ENCODE measurements around the gene TBC1D14. TPM values are rescaled to one million over a fixed set of nuclear protein-coding genes. Genes with fewer than 3 reads are reported as not detected.

The TBC1D14 gene
- total RNA-seq, 6 experiments from 2014 or later = 14.1 to 34.8 (median 30.6) TPM

DNA sequence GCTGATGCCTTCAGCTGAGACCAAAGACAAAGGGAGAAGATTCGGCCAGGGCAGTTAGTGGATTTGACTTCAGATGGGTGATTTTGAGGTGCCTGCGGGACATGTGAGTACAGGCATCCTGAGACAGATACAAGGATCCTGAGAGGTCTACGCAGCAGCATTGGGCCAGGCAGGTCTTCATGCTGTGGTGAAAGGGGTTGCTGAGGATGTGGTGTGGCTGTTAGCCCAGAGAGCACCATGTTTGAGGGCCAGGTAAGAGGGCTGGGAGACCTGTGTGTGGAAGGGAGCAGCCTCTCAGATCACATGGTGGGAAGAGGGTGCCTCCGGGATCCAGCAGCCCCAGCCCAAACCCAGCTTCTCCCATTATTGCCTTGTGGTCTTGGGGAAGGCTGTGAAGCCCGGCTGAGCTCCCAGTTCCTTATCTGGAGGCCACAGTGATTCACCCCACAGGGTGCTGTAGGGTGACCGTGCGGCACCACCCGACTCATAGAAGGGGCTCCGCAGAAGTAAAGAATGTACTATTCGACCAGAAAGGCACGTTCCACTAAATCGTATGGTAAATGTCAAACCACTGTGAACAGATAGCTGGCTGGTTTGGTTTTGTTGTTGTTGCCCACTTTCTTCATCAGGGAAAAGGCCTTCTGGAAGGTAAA lies 105.9 kb downstream of the TBC1D14 start:
- 89% methylated on average over 3 of the region's 12 CpGs for WGBS (ENCODE audit: insufficient coverage, low coverage, low lambda C conversion rate, missing lambda C conversion rate)
- H3K4me3 ChIP-seq = peak overlapping the region in 1 of 3 donors; percentile 28
- peak in 1 of 4 donors; percentile 1 for ATAC-seq
- no peaks in the 10 kb centered on the region for H3K27me3 ChIP-seq
- intact Hi-C loops (cut with DNase I) = no loop called here
- no peak for DNase-seq
- peak overlapping the region in 2 of 3 donors; percentile 54 to 67 for H3K27ac ChIP-seq
- peaks cover 0 to 32% (median 12%) of the 10 kb centered on the region in 4 donors for H3K4me1 ChIP-seq
- no peaks in the 10 kb centered on the region for H3K9me3 ChIP-seq
- TF ChIP-seq POLR2A (IDR thresholded peaks at IDR 0.05) = no peak
- TF ChIP-seq, protein P1, sequence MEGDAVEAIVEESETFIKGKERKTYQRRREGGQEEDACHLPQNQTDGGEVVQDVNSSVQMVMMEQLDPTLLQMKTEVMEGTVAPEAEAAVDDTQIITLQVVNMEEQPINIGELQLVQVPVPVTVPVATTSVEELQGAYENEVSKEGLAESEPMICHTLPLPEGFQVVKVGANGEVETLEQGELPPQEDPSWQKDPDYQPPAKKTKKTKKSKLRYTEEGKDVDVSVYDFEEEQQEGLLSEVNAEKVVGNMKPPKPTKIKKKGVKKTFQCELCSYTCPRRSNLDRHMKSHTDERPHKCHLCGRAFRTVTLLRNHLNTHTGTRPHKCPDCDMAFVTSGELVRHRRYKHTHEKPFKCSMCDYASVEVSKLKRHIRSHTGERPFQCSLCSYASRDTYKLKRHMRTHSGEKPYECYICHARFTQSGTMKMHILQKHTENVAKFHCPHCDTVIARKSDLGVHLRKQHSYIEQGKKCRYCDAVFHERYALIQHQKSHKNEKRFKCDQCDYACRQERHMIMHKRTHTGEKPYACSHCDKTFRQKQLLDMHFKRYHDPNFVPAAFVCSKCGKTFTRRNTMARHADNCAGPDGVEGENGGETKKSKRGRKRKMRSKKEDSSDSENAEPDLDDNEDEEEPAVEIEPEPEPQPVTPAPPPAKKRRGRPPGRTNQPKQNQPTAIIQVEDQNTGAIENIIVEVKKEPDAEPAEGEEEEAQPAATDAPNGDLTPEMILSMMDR (IDR thresholded peaks at IDR 0.05) = no peak
- H3K36me3 ChIP-seq = peaks cover 0 to 49% (median 5%) of the 10 kb centered on the region in 4 donors

DNA sequence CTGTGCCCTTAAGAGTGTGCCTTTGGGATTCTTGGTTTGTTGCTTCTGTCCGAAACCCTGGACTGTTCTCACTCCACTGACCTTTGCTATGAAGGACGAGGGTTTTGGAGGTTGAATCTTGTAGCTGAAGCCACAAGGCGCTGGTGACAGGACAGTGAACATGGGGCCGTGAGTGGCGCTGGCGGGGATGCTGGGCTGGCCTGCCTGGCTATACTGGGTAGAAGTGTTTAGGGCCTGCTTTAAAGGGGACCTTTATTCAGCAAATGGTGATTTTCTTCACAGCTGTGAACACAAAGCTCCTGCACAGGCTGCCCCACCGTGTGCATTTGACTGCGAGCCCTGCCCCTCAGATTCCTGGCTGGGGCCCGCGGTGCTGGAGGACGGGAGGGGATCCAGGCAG lies 106.5 kb downstream of the TBC1D14 start:
- DNase-seq (no peak), ATAC-seq (peak; percentile 8 to 17 (median 12))

DNA sequence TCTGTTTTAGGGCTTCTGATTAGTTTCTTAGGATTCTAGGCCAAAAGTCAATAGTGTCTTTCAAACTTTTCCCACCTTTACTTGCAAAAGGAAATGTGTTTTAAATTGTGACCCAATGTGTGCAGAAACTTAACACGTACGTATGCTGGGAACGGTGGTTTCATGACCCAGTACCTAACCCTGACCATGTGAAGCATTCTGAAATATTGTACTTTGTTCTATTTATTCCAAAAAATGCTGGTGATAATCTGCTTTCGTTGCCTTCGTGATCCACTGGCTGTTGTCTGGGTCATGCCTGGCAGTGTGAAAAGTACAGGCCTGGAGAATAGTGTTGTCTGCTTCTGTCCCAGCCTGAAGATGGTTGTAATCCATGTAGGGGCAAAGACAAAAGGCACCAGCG lies 106.9 kb downstream of the TBC1D14 start:
- TF ChIP-seq POLR2A (IDR thresholded peaks at IDR 0.05) = no peak
- TF ChIP-seq, protein P1 (IDR thresholded peaks at IDR 0.05) = no peak
- peaks cover 0 to 32% (median 12%) of the 10 kb centered on the region in 4 donors for H3K4me1 ChIP-seq
- H3K27me3 ChIP-seq = no peaks in the 10 kb centered on the region
- peak overlapping the region in 1 of 3 donors; percentile 28 for H3K4me3 ChIP-seq
- 51% methylated on average over 6 of the region's 6 CpGs for WGBS (ENCODE audit: insufficient coverage, low coverage, low lambda C conversion rate, missing lambda C conversion rate)
- ATAC-seq (peak; percentile 17 to 46 (median 29)), DNase-seq (no peak)
- H3K27ac ChIP-seq = peak overlapping the region in 2 of 3 donors; percentile 54 to 67
- no peaks in the 10 kb centered on the region for H3K9me3 ChIP-seq
- H3K36me3 ChIP-seq = peaks cover 0 to 48% (median 5%) of the 10 kb centered on the region in 4 donors
- intact Hi-C loops (cut with DNase I) = no loop called here

More for the DNA sequence above, 106.5 kb downstream of the TBC1D14 start:
- intact Hi-C loops (cut with DNase I) = no loop called here
- TF ChIP-seq POLR2A (IDR thresholded peaks at IDR 0.05) = no peak
- Histone ChIP-seq H3K4me3 (peak overlapping the region in 1 of 3 donors; percentile 28), H3K4me1 (peaks cover 0 to 32% (median 12%) of the 10 kb centered on the region in 4 donors), H3K27me3 (no peaks in the 10 kb centered on the region), H3K36me3 (peaks cover 0 to 49% (median 5%) of the 10 kb centered on the region in 4 donors), H3K9me3 (no peaks in the 10 kb centered on the region), H3K27ac (peak overlapping the region in 2 of 3 donors; percentile 54 to 67)
- WGBS (ENCODE audit: insufficient coverage, low coverage, low lambda C conversion rate, missing lambda C conversion rate) = 43% methylated on average over 6 of the region's 11 CpGs

DNA sequence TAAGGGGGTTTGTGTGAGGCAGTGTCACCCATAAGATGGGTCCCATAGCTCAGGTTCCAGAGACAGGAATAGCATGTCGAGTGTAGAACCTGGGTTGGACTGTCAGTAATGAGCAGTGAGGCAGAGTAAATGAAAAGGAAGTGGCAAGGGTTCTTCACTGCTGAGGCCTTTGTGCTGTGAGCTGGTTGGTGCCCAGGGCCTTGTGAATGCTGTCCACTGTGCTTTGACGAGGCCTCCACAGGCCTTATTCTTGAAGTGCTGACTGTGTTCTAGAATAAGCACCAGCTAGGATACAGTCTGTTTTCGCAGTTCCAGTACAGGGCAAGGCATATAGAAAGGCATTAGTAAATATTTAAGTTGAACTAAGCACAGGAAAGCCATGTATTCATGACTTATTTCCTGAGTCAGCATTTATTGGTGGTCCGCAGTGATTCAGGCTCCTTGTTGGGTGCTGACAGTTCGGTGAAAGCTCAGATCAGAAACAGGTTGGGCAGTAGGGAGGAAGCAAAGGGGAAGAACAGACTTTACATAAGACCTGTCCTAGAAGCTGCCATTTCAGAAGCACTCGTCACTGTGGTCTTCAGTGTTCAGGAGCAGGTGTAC lies 107.9 kb downstream of the TBC1D14 start:
- peak overlapping the region in 2 of 3 donors; percentile 33 to 54 for H3K27ac ChIP-seq
- H3K9me3 ChIP-seq = no peaks in the 10 kb centered on the region
- intact Hi-C loops (cut with DNase I) = no loop called here
- TF ChIP-seq POLR2A (IDR thresholded peaks at IDR 0.05) = no peak
- TF ChIP-seq, protein P1 (IDR thresholded peaks at IDR 0.05) = no peak
- peaks cover 0 to 32% (median 12%) of the 10 kb centered on the region in 4 donors for H3K4me1 ChIP-seq
- ATAC-seq (no peak), DNase-seq (no peak)
- 95% methylated on average over 6 of the region's 6 CpGs for WGBS (ENCODE audit: insufficient coverage, low coverage, low lambda C conversion rate, missing lambda C conversion rate)
- H3K4me3 ChIP-seq = no peak overlapping the region
- peaks cover 0 to 45% (median 4%) of the 10 kb centered on the region in 4 donors for H3K36me3 ChIP-seq
- H3K27me3 ChIP-seq = no peaks in the 10 kb centered on the region

DNA sequence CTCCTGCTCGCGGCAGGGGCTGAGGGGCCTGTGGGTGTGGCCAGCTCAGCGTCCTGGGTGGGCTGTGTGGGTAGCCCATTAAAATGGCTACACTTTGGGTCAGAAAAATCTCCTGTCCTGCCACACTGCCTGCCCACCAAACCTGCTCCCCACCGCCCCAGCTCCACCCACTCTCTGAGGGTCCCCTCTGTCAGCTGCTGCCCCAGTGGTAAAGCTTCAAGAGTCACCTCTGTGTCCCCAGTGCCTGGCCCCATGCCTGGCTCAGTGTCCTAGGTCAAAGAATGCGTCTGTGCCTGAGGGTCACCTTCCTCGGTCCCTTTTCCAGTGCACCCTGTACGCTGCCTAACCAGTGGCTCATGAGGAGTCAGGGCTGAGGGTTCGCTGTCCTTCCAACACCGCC lies 108.7 kb downstream of the TBC1D14 start:
- Histone ChIP-seq H3K27me3 (no peaks in the 10 kb centered on the region), H3K27ac (no peak overlapping the region), H3K9me3 (no peaks in the 10 kb centered on the region), H3K4me3 (no peak overlapping the region), H3K4me1 (peaks cover 0 to 32% (median 12%) of the 10 kb centered on the region in 4 donors), H3K36me3 (peaks cover 0 to 44% (median 4%) of the 10 kb centered on the region in 4 donors)
- 93% methylated on average over 3 of the region's 9 CpGs for WGBS (ENCODE audit: insufficient coverage, low coverage, low lambda C conversion rate, missing lambda C conversion rate)
- DNase-seq = no peak
- intact Hi-C loops (cut with DNase I) = no loop called here
- no peak for ATAC-seq
- TF ChIP-seq, protein P1 (IDR thresholded peaks at IDR 0.05) = no peak
- TF ChIP-seq POLR2A (IDR thresholded peaks at IDR 0.05) = no peak

All from right lobe of liver (tissue), 6 donors.